PC-9 (cell line): ENCODE data around the gene AP1G2. TPM values are rescaled to one million over a fixed set of nuclear protein-coding genes. Genes with fewer than 3 reads are reported as not detected.

Source experiments
- BruUV-seq: library from RNA; stranded (reverse); fragments of 400-500 nt; replicated peaks from 2 replicates; lab custom pipeline; 2021; lab: Mats Ljungman, UMichigan
- CTCF ChIA-PET: fragments of 300-600 bp; sonication (Branson Sonifier 250); formaldehyde crosslinking; loops from one replicate; lab custom pipeline; 2022; ENCODE audit warnings: antibody characterized with exemption; lab: Charles Lee
- POLR2A ChIA-PET: fragments of 300-600 bp; sonication (Branson Sonifier 250); formaldehyde crosslinking; loops from one replicate; lab custom pipeline; 2022; ENCODE audit warnings: antibody characterized with exemption; ENCODE audit not compliant: unreplicated experiment; lab: Charles Lee
- DNase-seq, 2 experiments: peaks; one replicate each; pipeline versions ENCODE4 v3.0.0 to v3.0.0-alpha.2; 2015 to 2022; ENCODE audit warnings: mixed read lengths in 1 of 2
- H2AFZ ChIP-seq: fragments of 200-600 bp; sonication (generic); 2 replicates; pipeline ENCODE4 v1.8.1; 2017; ENCODE audit warnings: antibody characterized with exemption
- H3F3A ChIP-seq: fragments of 200-600 bp; sonication (generic); 2 replicates; pipeline ENCODE4 v1.8.1; 2017; ENCODE audit warnings: antibody characterized with exemption, mild to moderate bottlenecking, low read depth; ENCODE audit not compliant: insufficient read depth
- H3K27ac ChIP-seq: fragments of 200-600 bp; sonication (generic); 2 replicates; pipeline ENCODE4 v1.6.1; 2016; ENCODE audit warnings: mixed run types
- H3K27me3 ChIP-seq: fragments of 200-600 bp; sonication (generic); 2 replicates; pipeline ENCODE4 v1.6.1; 2016; ENCODE audit warnings: low read depth, mixed run types; ENCODE audit not compliant: insufficient read depth
- H3K36me3 ChIP-seq: fragments of 200-600 bp; sonication (generic); 2 replicates; pipeline ENCODE4 v1.6.1; 2016; ENCODE audit warnings: low read depth, mixed run types
- H3K4me1 ChIP-seq: fragments of 200-600 bp; sonication (generic); replicated peaks from 2 replicates; pipeline ENCODE4 v1.6.1; 2016; ENCODE audit warnings: mixed run types; ENCODE audit not compliant: insufficient read depth
- H3K4me2 ChIP-seq: fragments of 200-600 bp; sonication (generic); 2 replicates; pipeline ENCODE4 v1.6.1; 2017; ENCODE audit warnings: mixed run types
- H3K4me3 ChIP-seq: fragments of 200-600 bp; sonication (generic); 2 replicates; pipeline ENCODE4 v1.6.1; 2016; ENCODE audit warnings: mixed run types
- H3K79me2 ChIP-seq: fragments of 200-600 bp; sonication (generic); 2 replicates; pipeline ENCODE4 v1.6.1; 2017; ENCODE audit warnings: low read depth, mixed run types
- H3K9me2 ChIP-seq: fragments of 200-600 bp; sonication (generic); 2 replicates; pipeline ENCODE4 v1.8.1; 2017; ENCODE audit warnings: mild to moderate bottlenecking; ENCODE audit not compliant: insufficient read depth
- H3K9me3 ChIP-seq: fragments of 200-600 bp; sonication (generic); 2 replicates; pipeline ENCODE4 v1.8.1; 2016; ENCODE audit warnings: low read depth; ENCODE audit not compliant: insufficient read depth
- H4K20me1 ChIP-seq: fragments of 200-600 bp; sonication (generic); 2 replicates; pipeline ENCODE4 v1.8.1; 2017; ENCODE audit not compliant: insufficient read depth
- EZH2 ChIP-seq: fragments of 200-600 bp; sonication (generic); IDR thresholded peaks from 2 replicates; pipeline ENCODE4 v1.8.0; 2017; ENCODE audit warnings: antibody characterized with exemption, low read depth
- intact Hi-C: fragments of 100-400 bp; cut with micrococcal nuclease; formaldehyde crosslinking; loops from one replicate; pipeline ENCODE4 v1.10.0; 2022; ENCODE audit not compliant: unreplicated experiment
- total RNA-seq: library from RNA; stranded (reverse); gene quantifications from 2 replicates; pipeline ENCODE4 v1.2.3, GENCODE V29; 2021
- TF ChIP-seq, protein P1 (sequence below): fragments of 200-600 bp; sonication (generic); conservative IDR thresholded peaks from 2 replicates; pipeline ENCODE4 v1.6.1; 2017; ENCODE audit warnings: mixed run types, antibody characterized with exemption, mild to moderate bottlenecking, moderate library complexity

The AP1G2 gene
- total RNA-seq, 1 experiment from 2014 or later: 128 TPM

DNA sequence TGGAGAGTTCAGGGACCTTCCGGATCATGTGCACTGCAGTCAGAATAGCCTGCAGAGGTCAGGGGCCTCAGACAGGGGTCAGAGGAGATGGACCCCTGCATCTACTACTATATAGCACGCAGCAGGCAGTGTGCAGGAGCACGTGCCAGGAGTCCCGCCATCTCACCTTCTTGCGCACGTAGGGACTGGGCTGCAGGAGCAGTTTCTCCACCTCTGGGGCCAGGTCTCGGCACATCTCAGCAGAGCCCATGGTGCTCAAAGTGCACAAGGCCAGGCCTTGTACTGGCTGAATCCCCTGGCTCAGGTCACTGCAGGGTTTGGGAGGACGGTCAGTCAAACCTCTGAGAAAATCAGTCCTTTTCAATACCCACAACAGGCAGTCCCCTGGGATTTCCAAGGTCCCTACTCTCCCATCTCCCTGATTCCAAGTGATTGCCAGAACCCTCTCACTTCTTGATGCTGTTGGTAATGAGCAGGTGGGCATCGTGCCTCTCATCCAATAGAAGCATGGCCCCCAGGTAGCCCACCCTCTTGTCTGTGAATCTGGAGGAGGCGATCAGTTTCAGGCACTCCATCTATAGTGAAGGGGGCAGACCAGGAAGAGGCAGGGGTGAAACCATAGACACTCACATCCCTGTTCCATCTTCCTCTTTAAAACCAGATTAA, 1.3 kb downstream of the AP1G2 start:
- no peaks in the 10 kb centered on the region for H3K9me2 ChIP-seq
- CTCF ChIA-PET: interaction anchor here (0.6 kb wide), 1 partner anchor 87 kb away, joined by 4 read pairs; no protein-coding TSS in a partner anchor
- no peaks in the 10 kb centered on the region for H3K36me3 ChIP-seq
- TSS peak; percentile 44 for BruUV-seq
- peak overlapping the region; percentile 81 for H3K4me2 ChIP-seq
- H3K9me3 ChIP-seq: no peaks in the 10 kb centered on the region
- peaks cover 7% of the 10 kb centered on the region for H3F3A ChIP-seq
- peaks cover 24% of the 10 kb centered on the region for H3K4me1 ChIP-seq
- H3K4me3 ChIP-seq: peak overlapping the region; percentile 79
- DNase-seq: no peak
- peaks cover 13% of the 10 kb centered on the region for H3K79me2 ChIP-seq
- intact Hi-C loops: no loop called here
- H3K27ac ChIP-seq: no peak overlapping the region
- no peak for TF ChIP-seq EZH2
- TF ChIP-seq, protein P1, sequence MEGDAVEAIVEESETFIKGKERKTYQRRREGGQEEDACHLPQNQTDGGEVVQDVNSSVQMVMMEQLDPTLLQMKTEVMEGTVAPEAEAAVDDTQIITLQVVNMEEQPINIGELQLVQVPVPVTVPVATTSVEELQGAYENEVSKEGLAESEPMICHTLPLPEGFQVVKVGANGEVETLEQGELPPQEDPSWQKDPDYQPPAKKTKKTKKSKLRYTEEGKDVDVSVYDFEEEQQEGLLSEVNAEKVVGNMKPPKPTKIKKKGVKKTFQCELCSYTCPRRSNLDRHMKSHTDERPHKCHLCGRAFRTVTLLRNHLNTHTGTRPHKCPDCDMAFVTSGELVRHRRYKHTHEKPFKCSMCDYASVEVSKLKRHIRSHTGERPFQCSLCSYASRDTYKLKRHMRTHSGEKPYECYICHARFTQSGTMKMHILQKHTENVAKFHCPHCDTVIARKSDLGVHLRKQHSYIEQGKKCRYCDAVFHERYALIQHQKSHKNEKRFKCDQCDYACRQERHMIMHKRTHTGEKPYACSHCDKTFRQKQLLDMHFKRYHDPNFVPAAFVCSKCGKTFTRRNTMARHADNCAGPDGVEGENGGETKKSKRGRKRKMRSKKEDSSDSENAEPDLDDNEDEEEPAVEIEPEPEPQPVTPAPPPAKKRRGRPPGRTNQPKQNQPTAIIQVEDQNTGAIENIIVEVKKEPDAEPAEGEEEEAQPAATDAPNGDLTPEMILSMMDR: no peak
- H4K20me1 ChIP-seq: no peaks in the 10 kb centered on the region; the same call in 1 of the 2 replicates
- POLR2A ChIA-PET: no interaction called here
- H3K27me3 ChIP-seq: no peaks in the 10 kb centered on the region
- no peak overlapping the region for H2AFZ ChIP-seq

DNA sequence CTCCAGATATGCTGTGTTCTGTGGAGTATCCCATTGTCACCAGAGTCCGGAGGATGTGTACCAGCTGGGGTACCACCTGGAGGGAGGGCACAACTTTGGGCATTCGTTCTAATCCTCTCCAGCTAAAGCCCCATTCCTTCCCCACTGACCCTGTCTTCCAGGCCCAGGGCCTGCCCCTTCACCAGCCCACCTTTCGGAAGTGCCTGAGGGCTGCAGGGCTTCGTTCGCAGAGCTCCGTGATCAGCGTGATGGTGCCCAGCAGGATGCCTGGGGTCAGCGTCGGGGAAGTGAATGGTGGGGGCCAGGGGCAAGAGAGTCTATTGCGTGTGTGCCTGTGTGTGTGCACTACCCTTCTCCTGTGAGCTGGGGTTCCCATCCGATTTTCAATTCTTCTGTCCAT, 2.0 kb downstream of the AP1G2 start:
- Histone ChIP-seq H4K20me1 (no peaks in the 10 kb centered on the region; the same call in 1 of the 2 replicates), H3K4me1 (peaks cover 24% of the 10 kb centered on the region), H3F3A (peaks cover 8% of the 10 kb centered on the region), H3K9me3 (no peaks in the 10 kb centered on the region), H3K27me3 (no peaks in the 10 kb centered on the region), H3K4me3 (no peak overlapping the region), H3K36me3 (no peaks in the 10 kb centered on the region), H3K9me2 (no peaks in the 10 kb centered on the region), H3K27ac (no peak overlapping the region), H2AFZ (no peak overlapping the region), H3K4me2 (no peak overlapping the region), H3K79me2 (peaks cover 13% of the 10 kb centered on the region)
- ChIA-PET POLR2A (no interaction called here), CTCF (interaction anchor here (0.6 kb wide), 1 partner anchor 87 kb away, joined by 4 read pairs; no protein-coding TSS in a partner anchor)
- DNase-seq: no peak
- BruUV-seq: no TSS peak
- TF ChIP-seq, protein P1: no peak
- TF ChIP-seq EZH2: no peak
- intact Hi-C loops: no loop called here

DNA sequence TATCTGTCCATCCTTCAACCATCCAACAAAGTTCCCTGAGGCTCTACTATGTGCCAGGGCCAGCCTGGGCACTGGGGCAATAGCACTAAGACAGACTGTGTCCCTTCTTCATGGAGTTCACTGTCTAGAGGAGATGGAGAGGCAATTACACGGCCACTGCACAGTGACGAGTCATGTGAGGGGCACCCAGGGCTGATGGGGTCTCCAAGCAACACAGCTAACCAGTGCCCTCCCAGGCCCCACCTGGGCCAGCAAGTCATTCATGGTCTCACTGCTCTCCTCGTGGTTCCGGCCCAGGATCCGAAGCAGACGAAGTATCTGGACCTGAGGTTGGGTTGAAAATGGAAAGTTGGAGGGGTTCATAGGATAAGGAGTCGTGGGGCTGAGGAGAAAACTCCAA, 2.7 kb downstream of the AP1G2 start:
- Histone ChIP-seq H4K20me1 (no peaks in the 10 kb centered on the region; the same call in 1 of the 2 replicates), H3K9me3 (no peaks in the 10 kb centered on the region), H3K9me2 (no peaks in the 10 kb centered on the region), H3K27ac (no peak overlapping the region), H3K4me2 (no peak overlapping the region), H3K36me3 (no peaks in the 10 kb centered on the region), H3K27me3 (no peaks in the 10 kb centered on the region), H3K4me1 (peaks cover 24% of the 10 kb centered on the region), H3K4me3 (no peak overlapping the region), H3F3A (peaks cover 11% of the 10 kb centered on the region), H3K79me2 (peaks cover 13% of the 10 kb centered on the region), H2AFZ (no peak overlapping the region)
- TF ChIP-seq, protein P1: no peak
- TF ChIP-seq EZH2: no peak
- DNase-seq: no peak
- CTCF ChIA-PET: no interaction called here
- POLR2A ChIA-PET: no interaction called here
- intact Hi-C loops: no loop called here
- no TSS peak for BruUV-seq
